IMR-90 (cell line): Measurements from ENCODE around the gene WDR54.
A peak's percentile ranks its signal among the peaks of the same experiment; 100 is the strongest.

Experiments used
- CHD1 ChIP-seq: IDR thresholded peaks from 2 replicates; pipeline ENCODE4 v1.6.1; 2012; ENCODE audit warnings: low read depth, low read length, improper control_type of control experiment
- MXI1 ChIP-seq: IDR thresholded peaks from 2 replicates; pipeline ENCODE4 v1.6.1; 2012; ENCODE audit warnings: low read depth, mild to moderate bottlenecking, low read length, moderate library complexity, borderline replicate concordance
- POLR2A ChIP-seq: IDR thresholded peaks from 2 replicates; pipeline ENCODE4 v1.6.1; 2012; ENCODE audit warnings: mild to moderate bottlenecking, low read depth, low read length
- RAD21 ChIP-seq: IDR thresholded peaks from 2 replicates; pipeline ENCODE4 v1.6.1; 2012; ENCODE audit warnings: low read length, improper control_type of control experiment
- RFX5 ChIP-seq: IDR thresholded peaks from 2 replicates; pipeline ENCODE4 v1.8.0; 2012; ENCODE audit warnings: low read depth, mild to moderate bottlenecking, low read length, moderate library complexity
- USF2 ChIP-seq: fragments of 150-350 bp; IDR thresholded peaks from 2 replicates; pipeline ENCODE4 v1.6.1; 2017; ENCODE audit warnings: mild to moderate bottlenecking, antibody characterized with exemption, low read length, low read depth
- TF ChIP-seq, protein P1 (sequence below): conservative IDR thresholded peaks from 2 replicates; pipeline ENCODE4 v1.5.1; 2012; ENCODE audit warnings: mild to moderate bottlenecking, low read depth, low read length, improper control_type of control experiment
- TF ChIP-seq, protein P2 (sequence below): fragments of 150-350 bp; IDR thresholded peaks from 2 replicates; pipeline ENCODE4 v1.6.1; 2016; ENCODE audit warnings: low read depth, mild to moderate bottlenecking, low read length, moderate library complexity, borderline replicate concordance

GRCh38 chr2:74474899-74475298, 53.4 kb downstream of the WDR54 start:
- TF ChIP-seq USF2, result no peak
- no peak for TF ChIP-seq POLR2A
- TF ChIP-seq, protein P1, sequence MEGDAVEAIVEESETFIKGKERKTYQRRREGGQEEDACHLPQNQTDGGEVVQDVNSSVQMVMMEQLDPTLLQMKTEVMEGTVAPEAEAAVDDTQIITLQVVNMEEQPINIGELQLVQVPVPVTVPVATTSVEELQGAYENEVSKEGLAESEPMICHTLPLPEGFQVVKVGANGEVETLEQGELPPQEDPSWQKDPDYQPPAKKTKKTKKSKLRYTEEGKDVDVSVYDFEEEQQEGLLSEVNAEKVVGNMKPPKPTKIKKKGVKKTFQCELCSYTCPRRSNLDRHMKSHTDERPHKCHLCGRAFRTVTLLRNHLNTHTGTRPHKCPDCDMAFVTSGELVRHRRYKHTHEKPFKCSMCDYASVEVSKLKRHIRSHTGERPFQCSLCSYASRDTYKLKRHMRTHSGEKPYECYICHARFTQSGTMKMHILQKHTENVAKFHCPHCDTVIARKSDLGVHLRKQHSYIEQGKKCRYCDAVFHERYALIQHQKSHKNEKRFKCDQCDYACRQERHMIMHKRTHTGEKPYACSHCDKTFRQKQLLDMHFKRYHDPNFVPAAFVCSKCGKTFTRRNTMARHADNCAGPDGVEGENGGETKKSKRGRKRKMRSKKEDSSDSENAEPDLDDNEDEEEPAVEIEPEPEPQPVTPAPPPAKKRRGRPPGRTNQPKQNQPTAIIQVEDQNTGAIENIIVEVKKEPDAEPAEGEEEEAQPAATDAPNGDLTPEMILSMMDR, result peak; percentile 26; the same call in 1 of the 2 replicates
- TF ChIP-seq, protein P2, sequence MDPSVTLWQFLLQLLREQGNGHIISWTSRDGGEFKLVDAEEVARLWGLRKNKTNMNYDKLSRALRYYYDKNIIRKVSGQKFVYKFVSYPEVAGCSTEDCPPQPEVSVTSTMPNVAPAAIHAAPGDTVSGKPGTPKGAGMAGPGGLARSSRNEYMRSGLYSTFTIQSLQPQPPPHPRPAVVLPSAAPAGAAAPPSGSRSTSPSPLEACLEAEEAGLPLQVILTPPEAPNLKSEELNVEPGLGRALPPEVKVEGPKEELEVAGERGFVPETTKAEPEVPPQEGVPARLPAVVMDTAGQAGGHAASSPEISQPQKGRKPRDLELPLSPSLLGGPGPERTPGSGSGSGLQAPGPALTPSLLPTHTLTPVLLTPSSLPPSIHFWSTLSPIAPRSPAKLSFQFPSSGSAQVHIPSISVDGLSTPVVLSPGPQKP, result no peak
- no peak for TF ChIP-seq RFX5
- TF ChIP-seq CHD1, result no peak
- TF ChIP-seq RAD21, result no peak
- TF ChIP-seq MXI1, result no peak
